NCI-H2196 treated with DMSO at 0.1 percent for 48 hours (cell line): ENCODE measurements around the gene RARRES1.

Experiments
- DNase-seq: peaks from one replicate; lab custom pipeline; 2025; ENCODE audit not compliant: unreplicated experiment; lab: John Stamatoyannopoulos, UW

RARRES1 gene

GRCh38 chr3:158737410-158737809 is 5.2 kb upstream of the RARRES1 start:
- DNase-seq, result no peak

- DNase-seq, result no peak
These were observed 3.2 kb upstream of the RARRES1 start for GRCh38 chr3:158735296-158736033.

- DNase-seq, result no peak
These were observed 1.4 kb upstream of the RARRES1 start for GRCh38 chr3:158733656-158734055.

- no peak for DNase-seq
These were observed 571 bp upstream of the RARRES1 start for GRCh38 chr3:158732856-158733200.

GRCh38 chr3:158731486-158731885 is 771 bp downstream of the RARRES1 start:
- no peak for DNase-seq

DNA sequence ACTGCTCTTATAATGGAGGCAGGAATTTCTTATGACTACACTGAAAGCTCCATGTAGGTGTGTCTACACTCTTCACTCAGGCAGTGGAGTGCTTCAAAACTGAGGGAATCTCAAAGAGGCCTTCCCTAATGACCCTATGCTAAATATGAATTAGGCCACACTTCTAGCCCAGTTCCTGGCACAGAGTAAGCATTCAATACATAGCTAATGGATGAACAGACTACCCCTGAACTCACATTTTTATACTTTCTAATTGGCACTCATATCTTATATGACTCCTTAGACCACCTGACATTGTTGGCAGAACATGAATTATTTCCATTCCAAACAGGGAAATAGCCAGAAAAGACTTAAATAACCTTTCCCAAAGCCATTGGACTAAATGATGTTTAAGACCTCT is 3.4 kb downstream of the RARRES1 start:
- no peak for DNase-seq

DNA sequence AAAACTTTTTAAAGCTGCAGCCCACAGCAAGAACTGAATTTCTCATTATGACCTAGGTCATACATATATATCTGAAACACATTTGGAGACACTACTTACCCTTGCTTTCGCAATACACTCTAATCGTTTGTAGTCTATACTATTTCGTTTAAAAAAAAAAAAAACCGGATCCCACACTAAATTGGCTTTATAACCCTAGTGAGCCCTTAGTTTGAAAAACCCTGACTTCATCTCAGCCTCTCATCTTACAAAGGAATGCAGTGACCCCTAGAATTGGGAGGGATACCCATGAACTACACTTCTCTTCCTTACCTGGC is 4.2 kb downstream of the RARRES1 start:
- DNase-seq, result no peak

DNA sequence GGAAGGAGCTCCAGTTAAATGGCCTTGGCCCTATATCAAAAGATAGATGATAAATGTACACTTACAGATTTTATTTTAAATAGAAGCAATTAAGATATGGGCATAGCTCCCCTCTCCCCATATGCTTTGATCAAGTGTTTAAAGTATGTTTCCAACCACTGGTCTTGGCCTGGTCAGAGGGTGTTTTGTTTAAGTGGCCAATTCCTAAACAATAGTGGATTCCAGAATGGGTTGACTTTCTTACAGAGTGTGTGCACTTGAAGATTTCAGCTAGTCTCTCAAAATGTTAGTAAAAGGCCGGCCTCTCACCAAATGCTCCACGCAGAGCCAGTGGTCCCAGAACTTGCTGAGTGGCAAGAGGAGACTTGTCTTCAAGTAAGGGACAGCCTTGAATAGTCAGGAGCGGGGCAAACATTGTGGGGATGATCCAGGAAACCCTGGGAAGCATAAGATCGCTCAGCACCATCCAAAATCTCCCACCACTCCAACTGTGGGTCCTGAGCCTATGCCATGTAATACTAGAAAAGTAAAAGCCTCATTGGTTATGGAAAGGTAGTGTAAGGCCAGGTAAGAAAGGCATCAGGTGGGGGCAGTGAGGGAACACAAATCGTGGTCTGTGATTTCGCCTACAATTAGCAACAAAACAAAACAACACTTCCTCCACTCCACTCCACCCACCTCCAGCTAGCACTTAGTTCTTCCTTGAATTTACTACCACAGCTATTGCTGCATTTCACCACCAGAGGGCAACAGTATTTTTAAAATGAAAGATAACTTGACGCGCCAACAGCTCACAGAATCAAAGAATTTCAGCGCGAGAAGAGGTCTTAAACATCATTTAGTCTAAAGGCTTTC is 4.8 kb downstream of the RARRES1 start:
- peak; percentile 87 for DNase-seq

DNA sequence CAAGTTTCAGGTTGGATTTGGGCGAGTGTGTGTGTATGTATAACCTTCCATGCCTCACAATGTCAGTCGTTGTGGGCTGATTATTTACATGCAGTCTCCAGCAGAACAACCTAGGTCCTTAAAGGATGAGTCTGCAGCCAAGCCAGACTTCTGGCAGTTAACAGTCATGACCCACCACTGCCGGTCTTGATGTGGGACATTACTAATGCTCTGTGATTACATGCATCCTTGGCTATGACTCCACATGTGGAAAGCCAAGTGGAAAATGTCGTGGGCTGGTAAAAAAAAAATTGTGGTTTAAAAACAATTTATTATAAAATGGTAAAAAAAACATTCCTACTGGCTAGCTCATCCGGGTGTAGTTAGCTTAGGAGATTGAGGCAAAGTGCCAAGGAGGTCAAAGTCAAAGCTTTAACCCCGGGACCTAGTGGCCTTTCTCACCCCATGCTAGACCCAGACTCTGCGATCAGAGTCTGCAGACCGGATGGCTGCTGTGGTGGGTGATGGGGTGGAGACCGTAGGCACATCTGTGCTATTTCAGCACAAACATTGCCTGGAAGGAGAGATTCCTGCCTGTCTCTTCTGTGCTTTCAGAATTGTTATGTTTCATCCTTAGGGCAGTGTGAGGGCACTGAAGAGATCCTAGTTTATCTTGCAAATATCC is 6.8 kb downstream of the RARRES1 start:
- no peak for DNase-seq

DNA sequence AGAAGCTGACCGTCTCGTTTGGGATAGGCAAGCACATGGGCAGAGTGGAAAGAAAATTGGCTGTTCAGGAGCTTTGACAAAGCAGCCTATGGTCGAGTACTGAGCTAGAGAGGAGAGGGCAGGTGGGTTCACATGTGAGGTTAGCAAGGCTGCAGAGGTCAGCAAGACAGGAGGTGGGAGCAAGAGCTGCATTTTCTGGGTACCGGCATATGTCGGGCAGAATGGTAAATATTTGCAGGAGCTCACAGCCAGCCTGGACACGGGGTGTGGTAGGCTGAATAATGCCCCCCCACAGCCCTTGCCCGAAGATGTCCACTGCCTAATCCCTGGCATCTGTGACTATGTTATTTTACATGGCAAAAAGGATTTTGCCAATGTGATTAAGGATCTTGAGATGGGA is 8.3 kb downstream of the RARRES1 start:
- no peak for DNase-seq

DNA sequence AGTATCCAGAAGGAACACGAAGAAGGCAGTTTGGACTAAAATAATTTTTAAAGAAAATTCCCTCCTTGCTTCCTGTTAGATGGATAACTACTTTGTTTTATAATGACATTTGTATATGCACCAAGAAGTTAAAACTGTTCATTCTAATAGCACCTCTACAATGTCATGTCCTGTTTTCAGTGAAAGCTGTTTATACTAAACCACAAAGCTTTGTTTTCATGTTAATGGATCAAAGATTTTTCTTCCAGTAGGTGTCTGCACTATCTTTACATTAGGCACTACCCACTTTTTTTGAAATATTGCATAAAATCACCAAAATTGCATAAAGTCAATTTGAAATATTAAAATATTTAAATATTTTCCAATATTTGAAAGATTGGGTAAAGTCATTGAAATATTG is 10.1 kb downstream of the RARRES1 start:
- no peak for DNase-seq

DNA sequence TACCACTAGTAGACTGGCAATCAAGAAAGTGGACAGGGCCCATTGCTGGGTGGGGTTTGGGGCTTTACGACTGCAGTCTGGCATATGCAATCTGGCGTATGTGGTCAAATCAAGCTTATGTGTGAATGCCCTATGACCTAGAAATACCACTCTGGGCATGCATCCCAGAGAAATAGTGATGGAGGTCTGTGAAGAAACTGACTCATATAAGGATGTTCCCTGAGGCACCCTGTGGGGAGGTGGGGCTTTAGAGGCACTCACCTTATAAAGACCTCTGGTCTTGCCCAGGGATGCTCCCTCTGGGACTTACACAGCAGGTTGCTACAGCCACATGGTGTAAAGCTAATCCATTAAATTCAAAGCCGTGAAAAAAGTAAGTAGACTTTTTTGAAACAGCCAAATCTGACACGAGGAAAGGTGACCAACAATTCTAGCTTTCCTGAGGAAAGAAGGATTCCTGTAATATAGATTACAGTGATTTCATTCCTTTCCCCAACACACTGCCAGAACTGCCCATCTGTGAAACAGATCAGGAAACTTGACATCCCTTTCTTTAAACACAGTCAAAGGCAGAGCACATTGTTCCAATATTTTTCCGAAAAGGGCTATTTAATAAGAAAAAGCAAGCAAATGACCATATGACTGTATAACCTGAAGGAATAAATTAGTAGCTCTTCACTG is 13.6 kb downstream of the RARRES1 start:
- DNase-seq, result no peak

DNA sequence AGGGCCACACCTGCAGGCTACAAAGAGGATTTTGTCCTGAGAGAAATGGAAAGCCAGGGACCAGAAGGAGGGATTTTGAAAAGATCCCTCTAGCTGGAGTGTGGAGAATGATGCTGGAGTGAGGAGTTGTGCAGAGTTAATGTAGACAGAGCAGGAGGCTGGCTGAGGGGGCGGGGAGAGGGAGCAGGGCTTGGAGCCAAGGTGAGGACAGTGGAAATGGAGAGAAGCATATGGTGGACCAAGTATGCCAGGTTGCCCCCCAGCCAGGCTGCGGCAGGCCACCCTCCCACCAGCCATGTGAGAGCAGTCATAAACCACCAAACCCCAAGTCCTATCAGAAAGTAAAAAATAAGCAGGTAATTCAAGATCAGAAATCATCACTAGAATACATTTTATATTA is 14.7 kb downstream of the RARRES1 start:
- no peak for DNase-seq

- DNase-seq, result no peak
These were observed 19.2 kb downstream of the RARRES1 start for GRCh38 chr3:158713094-158713499.

- no peak for DNase-seq
These were observed 19.8 kb downstream of the RARRES1 start for GRCh38 chr3:158712443-158712842.

- no peak for DNase-seq
These were observed 20.4 kb downstream of the RARRES1 start for GRCh38 chr3:158711886-158712285.

- DNase-seq, result no peak
These were observed 21.7 kb downstream of the RARRES1 start for GRCh38 chr3:158710601-158711000.

- DNase-seq, result no peak
These were observed 22.6 kb downstream of the RARRES1 start for GRCh38 chr3:158709666-158710083.

GRCh38 chr3:158703566-158703965 is 28.7 kb downstream of the RARRES1 start:
- no peak for DNase-seq

GRCh38 chr3:158702815-158703481 is 29.3 kb downstream of the RARRES1 start:
- DNase-seq, result no peak
